Stimulated activated effector memory CD8-positive, alpha-beta T cell treated with anti-CD3 and anti-CD28 coated beads, Interleukin-12 subunit alpha, Interleukin-12 subunit beta, amount 100 ng/mL, for 72 hours (primary cell): ENCODE measurements around the gene KLF16.

Experiments
- ATAC-seq: fragments of 150-1000 bp; cut with Tn5 transposase; 2 replicates; pipeline ENCODE4 v1.10.0; 2021
- DNase-seq, 2 donors: peaks; one replicate each; pipeline ENCODE4 v3.0.0; 2021 to 2022; ENCODE audit warnings: low spot score in 2 of 2
- H3K27ac Mint-ChIP-seq: one replicate; pipeline ENCODE4 v1.8.0; 2022; ENCODE audit warnings: mild to moderate bottlenecking, mixed read lengths
- H3K36me3 Mint-ChIP-seq: one replicate; pipeline ENCODE4 v1.8.0; 2022; ENCODE audit warnings: mild to moderate bottlenecking, mixed read lengths
- H3K4me1 Mint-ChIP-seq: one replicate; pipeline ENCODE4 v1.8.0; 2022; ENCODE audit warnings: mixed read lengths
- H3K4me3 Mint-ChIP-seq: one replicate; pipeline ENCODE4 v1.8.0; 2022; ENCODE audit warnings: mild to moderate bottlenecking, mixed read lengths
- H3K9me3 Mint-ChIP-seq: one replicate; pipeline ENCODE4 v1.8.0; 2022; ENCODE audit warnings: mixed read lengths

Gene KLF16

DNA sequence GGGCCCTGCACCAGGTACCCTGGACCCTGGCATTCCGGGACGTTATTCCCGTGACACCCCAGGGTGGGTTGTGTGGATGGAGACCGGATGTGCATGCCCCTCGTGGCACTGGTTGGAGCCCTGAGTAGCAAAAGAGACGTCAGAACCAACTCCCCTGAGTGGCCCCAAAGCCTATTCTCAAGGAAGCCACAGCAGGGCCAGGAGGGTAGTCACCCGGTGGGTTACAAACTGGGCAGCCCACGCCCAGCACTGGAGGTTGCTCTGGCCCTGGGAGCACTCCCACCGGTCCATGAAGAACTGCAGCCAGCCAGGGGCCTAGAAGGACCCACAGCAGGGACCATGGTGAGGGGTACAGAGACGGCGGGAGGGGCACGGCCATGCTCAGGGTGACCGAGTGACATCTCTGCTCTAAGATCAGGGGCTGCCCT, 7.5 kb downstream of the KLF16 start:
- H3K4me1 Mint-ChIP-seq, result peaks cover 54% of the 10 kb centered on the region
- DNase-seq (peak in 1 of 2 donors; percentile 74), ATAC-seq (peak; percentile 56)
- H3K4me3 Mint-ChIP-seq, result peak overlapping the region; percentile 93
- no peaks in the 10 kb centered on the region for H3K9me3 Mint-ChIP-seq
- peaks cover 8% of the 10 kb centered on the region for H3K36me3 Mint-ChIP-seq
- H3K27ac Mint-ChIP-seq, result peak overlapping the region; percentile 85

GRCh38 chr19:1855040-1855827, 8.1 kb downstream of the KLF16 start:
- H3K27ac Mint-ChIP-seq, result peak overlapping the region; percentile 85
- H3K36me3 Mint-ChIP-seq, result peaks cover 8% of the 10 kb centered on the region
- peak; percentile 83 for ATAC-seq
- H3K4me3 Mint-ChIP-seq, result peak overlapping the region; percentile 93
- DNase-seq, result peak; percentile 74 to 87
- peaks cover 54% of the 10 kb centered on the region for H3K4me1 Mint-ChIP-seq
- no peaks in the 10 kb centered on the region for H3K9me3 Mint-ChIP-seq

GRCh38 chr19:1854542-1855039, 8.8 kb downstream of the KLF16 start:
- peak overlapping the region; percentile 93 for H3K4me3 Mint-ChIP-seq
- no peaks in the 10 kb centered on the region for H3K9me3 Mint-ChIP-seq
- H3K27ac Mint-ChIP-seq, result peak overlapping the region; percentile 85
- no peak for ATAC-seq
- H3K4me1 Mint-ChIP-seq, result peaks cover 53% of the 10 kb centered on the region
- no peak for DNase-seq
- H3K36me3 Mint-ChIP-seq, result peaks cover 8% of the 10 kb centered on the region

DNA sequence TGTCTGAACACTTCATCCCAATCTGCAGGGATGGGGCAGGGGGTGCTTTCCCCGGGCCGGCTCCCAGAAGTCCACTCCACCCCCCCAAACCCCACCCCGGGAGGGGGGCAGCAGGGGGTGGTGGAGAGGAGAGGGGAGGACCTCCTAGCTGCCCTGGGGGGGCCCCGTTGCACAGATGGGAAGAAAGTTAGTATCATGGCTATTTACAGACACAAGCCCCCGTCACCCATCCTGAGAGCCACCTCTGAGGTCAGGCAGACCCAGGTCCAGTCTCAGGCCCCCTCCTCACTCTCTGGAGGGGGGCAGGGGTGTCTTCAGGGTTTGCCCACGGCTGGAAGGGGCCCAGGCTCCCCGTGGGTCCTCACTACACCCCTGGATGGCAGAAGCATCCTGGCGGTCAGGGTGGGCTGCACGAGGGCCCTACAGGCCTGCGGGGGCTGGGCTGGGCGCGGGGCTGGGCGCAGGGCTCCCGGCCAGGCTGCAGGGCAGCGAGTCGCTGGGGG, 9.3 kb downstream of the KLF16 start:
- Mint-ChIP-seq H3K36me3 (peaks cover 8% of the 10 kb centered on the region), H3K9me3 (no peaks in the 10 kb centered on the region), H3K27ac (no peak overlapping the region), H3K4me1 (peaks cover 48% of the 10 kb centered on the region), H3K4me3 (no peak overlapping the region)
- no peak for ATAC-seq
- DNase-seq, result no peak

GRCh38 chr19:1853295-1854038, 9.9 kb downstream of the KLF16 start:
- ATAC-seq (peak; percentile 45), DNase-seq (peak; percentile 88 to 96)
- Mint-ChIP-seq H3K27ac (peak overlapping the region; percentile 75), H3K4me1 (peaks cover 42% of the 10 kb centered on the region), H3K4me3 (peak overlapping the region; percentile 52), H3K9me3 (no peaks in the 10 kb centered on the region), H3K36me3 (peaks cover 8% of the 10 kb centered on the region)

- ATAC-seq, result no peak
- peaks cover 12% of the 10 kb centered on the region for H3K36me3 Mint-ChIP-seq
- H3K4me1 Mint-ChIP-seq, result peaks cover 40% of the 10 kb centered on the region
- H3K27ac Mint-ChIP-seq, result peak overlapping the region; percentile 75
- peak overlapping the region; percentile 52 for H3K4me3 Mint-ChIP-seq
- DNase-seq, result no peak
- H3K9me3 Mint-ChIP-seq, result no peaks in the 10 kb centered on the region
These were observed 10.7 kb downstream of the KLF16 start for GRCh38 chr19:1852581-1853128.

- ATAC-seq (no peak), DNase-seq (no peak)
- no peaks in the 10 kb centered on the region for H3K9me3 Mint-ChIP-seq
- peaks cover 20% of the 10 kb centered on the region for H3K36me3 Mint-ChIP-seq
- no peak overlapping the region for H3K27ac Mint-ChIP-seq
- H3K4me1 Mint-ChIP-seq, result peaks cover 47% of the 10 kb centered on the region
- no peak overlapping the region for H3K4me3 Mint-ChIP-seq
These were observed 11.5 kb downstream of the KLF16 start for GRCh38 chr19:1851654-1852580.

GRCh38 chr19:1850809-1851653, 12.3 kb downstream of the KLF16 start:
- Mint-ChIP-seq H3K4me1 (peaks cover 52% of the 10 kb centered on the region), H3K9me3 (no peaks in the 10 kb centered on the region)

DNA sequence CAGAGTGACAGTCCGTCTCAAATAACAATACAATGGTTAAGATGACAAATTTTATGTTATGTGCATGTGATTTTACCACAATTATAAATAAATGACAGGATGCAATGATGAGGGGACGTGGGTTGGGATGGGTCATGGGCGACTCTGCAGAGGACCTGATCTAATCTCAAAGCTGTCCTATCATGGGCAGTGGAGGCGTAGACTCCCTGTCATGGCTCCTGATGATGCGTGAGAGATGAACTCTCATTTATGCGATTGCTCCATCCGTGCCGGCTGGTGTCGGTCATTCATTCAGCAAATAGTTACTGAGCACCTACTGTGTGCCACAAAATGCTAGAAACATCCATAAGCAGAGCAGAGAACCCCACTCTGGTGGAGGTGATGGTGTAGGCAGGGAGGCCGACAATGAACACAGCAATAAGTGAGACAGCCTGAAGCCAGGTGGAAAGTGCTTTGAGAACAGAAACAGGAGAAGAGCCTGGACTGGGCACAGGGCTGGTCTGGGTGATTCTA, 13.4 kb downstream of the KLF16 start:
- Mint-ChIP-seq H3K4me1 (peaks cover 48% of the 10 kb centered on the region), H3K9me3 (no peaks in the 10 kb centered on the region), H3K27ac (peak overlapping the region; percentile 92), H3K4me3 (no peak overlapping the region), H3K36me3 (peaks cover 34% of the 10 kb centered on the region)
- DNase-seq (no peak), ATAC-seq (no peak)

More at GRCh38 chr19:1850809-1851653, 12.3 kb downstream of the KLF16 start:
- DNase-seq (no peak), ATAC-seq (no peak)
- Mint-ChIP-seq H3K4me3 (no peak overlapping the region), H3K36me3 (peaks cover 24% of the 10 kb centered on the region), H3K27ac (peak overlapping the region; percentile 92)

DNA sequence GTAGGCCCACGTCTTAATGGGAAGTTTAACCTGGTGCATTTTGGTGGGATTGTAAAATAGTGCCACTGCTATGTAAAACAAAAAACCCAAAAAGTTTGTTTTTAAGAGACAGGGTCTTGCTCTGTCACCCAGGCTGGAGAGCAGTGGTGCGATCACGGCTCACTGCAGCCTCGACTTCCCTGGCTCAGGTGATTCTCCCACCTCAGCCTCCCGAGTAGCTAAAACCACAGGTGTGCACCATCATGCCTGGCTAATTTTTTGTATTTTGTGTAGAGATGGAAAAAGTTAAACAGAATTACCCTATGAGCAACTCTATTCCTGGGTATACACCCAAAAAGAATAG, 14.3 kb downstream of the KLF16 start:
- Mint-ChIP-seq H3K27ac (peak overlapping the region; percentile 97), H3K4me3 (peak overlapping the region; percentile 86), H3K36me3 (peaks cover 43% of the 10 kb centered on the region), H3K4me1 (peaks cover 54% of the 10 kb centered on the region), H3K9me3 (no peaks in the 10 kb centered on the region)
- ATAC-seq (no peak), DNase-seq (no peak)

- Mint-ChIP-seq H3K27ac (peak within 1 kb of the TSS; percentile 97), H3K4me1 (peaks cover 58% of the 10 kb centered on the region), H3K4me3 (peak within 1 kb of the TSS; percentile 86), H3K36me3 (peaks cover 44% of the 10 kb centered on the region), H3K9me3 (no peaks in the 10 kb centered on the region)
- DNase-seq (peak; percentile 99), ATAC-seq (peak; percentile 86)
These were observed 14.8 kb downstream of the KLF16 start, which contains the start of gene REXO1 for GRCh38 chr19:1848399-1849131. Gene REXO1, minus strand, starts transcription at chr19:1848483. Its CDS starts 125 bp downstream, at chr19:1848358.

- Mint-ChIP-seq H3K36me3 (peaks cover 38% of the 10 kb centered on the region), H3K4me3 (peak overlapping the region; percentile 86), H3K9me3 (no peaks in the 10 kb centered on the region), H3K27ac (peak overlapping the region; percentile 97), H3K4me1 (peaks cover 54% of the 10 kb centered on the region)
- ATAC-seq (peak; percentile 52), DNase-seq (no peak)
These were observed 15.5 kb downstream of the KLF16 start for GRCh38 chr19:1847684-1848398.
